Cerebellar nuclear complex (tissue), 1 donor: ENCODE measurements around the gene UNC13B.
"Not testable (repeated sequence)": the region's sequence is repeated elsewhere in the genome, so short reads cannot be mapped to it uniquely, and the experiment has no call there.

Source experiments
- DNase-seq, 2 experiments: peaks; one replicate each; lab custom pipeline; 2025; lab: John Stamatoyannopoulos, UW

The UNC13B gene

GRCh38 chr9:35163413-35163812 is 1.6 kb downstream of the UNC13B start:
- DNase-seq: no peak

- DNase-seq: no peak
Observed at GRCh38 chr9:35164711-35165110, 2.9 kb downstream of the UNC13B start.

GRCh38 chr9:35167429-35167828 is 5.6 kb downstream of the UNC13B start:
- DNase-seq: not testable (repeated sequence)

- DNase-seq: no peak
Observed at GRCh38 chr9:35168963-35169362, 7.2 kb downstream of the UNC13B start.

- no peak for DNase-seq
Observed at GRCh38 chr9:35172878-35173277, 11.1 kb downstream of the UNC13B start.

DNA sequence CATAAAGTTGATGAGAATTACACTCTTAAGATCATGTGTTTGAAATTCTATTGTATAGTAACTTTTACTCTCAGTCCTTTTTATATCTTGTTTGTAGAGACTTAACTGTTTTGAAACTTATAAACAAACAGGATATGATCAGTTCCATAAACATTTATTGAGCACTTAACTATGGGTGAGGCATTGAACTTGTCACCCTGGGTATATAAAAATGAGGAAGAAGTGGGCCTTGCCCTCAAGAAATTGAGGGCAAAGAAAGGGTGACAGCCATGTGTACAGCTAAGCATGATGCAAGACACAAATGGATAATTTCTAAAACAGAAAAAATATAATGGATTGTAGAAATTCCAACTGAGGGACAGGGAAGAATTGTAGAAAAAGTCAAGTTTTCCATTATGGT is 15.7 kb downstream of the UNC13B start:
- no peak for DNase-seq

DNA sequence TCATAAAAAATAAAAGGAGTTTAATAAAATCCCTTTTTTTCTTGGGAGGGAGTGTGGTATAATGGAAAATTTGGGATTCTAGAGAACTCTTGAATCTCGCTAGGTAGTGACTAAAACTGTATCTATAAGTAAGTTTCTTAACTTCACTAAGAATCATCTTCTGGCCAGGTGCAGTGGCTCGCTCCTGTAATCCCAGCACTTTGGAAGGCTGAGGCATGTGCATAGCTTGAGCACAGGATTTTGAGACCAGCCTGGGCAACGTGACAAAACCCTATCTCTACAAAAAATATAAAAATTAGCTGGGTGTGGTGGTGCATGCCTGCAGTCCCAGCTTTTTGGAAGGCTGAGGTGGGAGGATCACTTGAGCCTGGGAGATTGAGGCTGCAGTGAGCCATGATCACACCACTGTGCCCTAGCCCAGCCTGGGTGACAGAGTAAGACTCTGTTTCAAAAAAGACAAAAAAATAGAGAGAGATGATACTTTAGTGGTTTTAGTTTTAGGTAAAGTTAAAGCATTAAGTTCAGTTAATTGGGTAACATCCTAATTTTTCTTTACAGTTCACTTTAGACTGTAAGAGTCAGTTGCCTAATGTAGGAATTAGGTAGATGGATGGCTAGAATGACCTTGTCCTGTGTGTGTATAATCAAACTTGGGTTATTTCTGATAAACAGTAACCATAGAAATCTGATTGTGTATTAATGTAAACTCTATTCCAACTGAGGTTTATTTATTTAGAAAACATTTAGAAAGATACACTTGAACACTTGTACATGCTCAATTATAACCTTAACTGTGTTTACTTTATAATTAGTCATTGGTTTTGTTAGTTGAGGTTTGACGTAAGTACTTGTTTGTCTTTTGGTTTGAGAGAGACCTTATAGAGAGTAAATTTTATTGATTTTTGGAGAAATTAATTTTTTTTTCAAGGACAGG is 17.8 kb downstream of the UNC13B start:
- no peak for DNase-seq

GRCh38 chr9:35180801-35181200 is 19.0 kb downstream of the UNC13B start:
- DNase-seq: no peak

DNA sequence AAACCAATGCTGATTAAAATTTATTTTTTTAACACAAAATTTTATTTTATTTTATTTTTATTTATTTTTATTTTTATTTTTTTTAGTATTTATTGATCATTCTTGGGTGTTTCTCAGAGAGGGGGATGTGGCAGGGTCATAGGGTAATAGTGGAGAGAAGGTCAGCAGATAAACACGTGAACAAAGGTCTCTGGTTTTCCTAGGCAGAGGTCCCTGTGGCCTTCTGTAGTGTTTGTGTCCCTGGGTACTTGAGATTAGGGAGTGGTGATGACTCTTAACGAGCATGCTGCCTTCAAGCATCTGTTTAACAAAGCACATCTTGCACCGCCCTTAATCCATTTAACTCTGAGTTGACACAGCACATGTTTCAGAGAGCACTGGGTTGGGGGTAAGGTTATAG is 20.6 kb downstream of the UNC13B start:
- DNase-seq: not testable (repeated sequence)

DNA sequence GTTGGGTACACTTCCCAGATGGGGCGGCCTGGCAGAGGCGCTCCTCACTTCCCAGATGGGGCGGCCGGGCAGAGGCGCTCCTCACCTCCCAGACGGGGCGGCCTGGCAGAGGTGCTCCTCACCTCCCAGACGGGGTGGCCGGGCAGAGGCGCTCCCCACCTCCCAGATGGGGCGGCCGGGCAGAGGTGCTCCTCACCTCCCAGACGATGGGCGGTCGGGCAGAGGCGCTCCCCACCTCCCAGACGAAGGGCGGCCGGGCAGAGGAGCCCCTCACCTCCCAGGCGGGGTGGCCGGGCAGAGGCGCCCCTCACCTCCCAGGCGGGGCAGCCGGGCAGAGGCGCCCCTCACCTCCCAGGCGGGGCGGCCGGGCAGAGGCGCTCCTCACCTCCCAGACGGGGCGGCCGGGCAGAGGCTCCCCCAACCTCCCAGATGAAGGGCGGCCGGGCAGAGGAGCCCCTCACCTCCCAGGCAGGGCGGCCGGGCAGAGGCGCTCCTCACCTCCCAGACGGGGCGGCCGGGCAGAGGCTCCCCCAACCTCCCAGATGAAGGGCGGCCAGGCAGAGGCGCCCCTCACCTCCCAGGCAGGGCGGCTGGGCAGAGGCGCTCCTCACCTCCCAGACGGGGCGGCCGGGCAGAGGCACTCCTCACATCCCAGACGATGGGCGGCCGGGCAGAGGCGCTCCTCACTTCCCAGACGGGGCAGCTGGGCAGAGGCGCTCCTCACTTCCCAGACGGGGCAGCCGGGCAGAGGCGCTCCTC is 21.4 kb downstream of the UNC13B start:
- not testable (repeated sequence) for DNase-seq

DNA sequence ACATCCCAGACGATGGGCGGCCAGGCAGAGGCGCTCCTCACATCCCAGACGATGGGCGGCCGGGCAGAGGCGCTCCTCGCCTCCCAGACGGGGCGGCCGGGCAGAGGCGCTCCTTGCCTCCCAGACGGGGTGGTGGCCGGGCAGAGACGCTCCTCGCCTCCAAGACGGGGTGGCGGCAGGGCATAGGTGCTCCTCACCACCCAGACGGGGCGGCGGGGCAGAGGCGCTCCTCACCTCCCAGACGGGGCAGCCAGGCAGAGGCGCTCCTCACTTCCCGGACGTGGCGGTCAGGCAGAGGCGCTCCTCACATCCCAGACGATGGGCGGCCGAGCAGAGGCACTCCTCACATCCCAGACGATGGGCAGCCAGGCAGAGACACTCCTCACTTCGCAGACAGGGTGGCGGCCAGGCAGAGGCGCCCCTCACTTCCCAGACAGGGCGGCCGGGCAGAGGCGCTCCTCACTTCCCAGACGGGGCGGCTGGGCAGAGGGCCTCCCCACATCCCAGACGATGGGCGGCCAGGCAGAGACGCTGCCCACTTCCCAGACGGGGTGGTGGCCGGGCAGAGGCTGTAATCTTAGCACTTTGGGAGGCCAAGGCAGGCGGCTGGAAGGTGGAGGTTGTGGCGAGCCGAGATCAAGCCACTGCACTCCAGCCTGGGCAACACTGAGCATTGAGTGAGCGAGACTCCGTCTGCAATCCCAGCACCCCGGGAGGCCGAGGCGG is 22.1 kb downstream of the UNC13B start:
- DNase-seq: not testable (repeated sequence)

- DNase-seq: no peak
Observed at GRCh38 chr9:35186524-35186923, 24.7 kb downstream of the UNC13B start.

DNA sequence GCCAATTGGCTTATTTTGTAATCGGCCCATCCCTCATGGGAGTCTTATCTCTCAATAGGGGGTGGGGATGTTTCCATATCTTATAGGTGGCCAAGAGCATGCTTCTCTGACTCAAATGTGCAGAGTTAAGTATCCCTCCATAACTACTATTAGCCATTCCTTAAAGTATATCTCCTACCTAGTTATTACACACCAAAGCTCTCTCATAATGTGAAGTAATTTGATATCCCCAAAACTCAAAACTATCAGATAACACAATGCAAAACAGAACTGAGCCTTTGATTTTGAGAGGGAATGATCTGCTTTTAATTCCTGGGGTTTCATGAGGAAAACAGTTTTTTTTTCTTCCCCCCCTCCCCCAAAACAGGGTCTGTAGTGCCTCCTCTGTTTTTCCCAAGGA is 28.4 kb downstream of the UNC13B start:
- DNase-seq: no peak

GRCh38 chr9:35191105-35191504 is 29.3 kb downstream of the UNC13B start:
- DNase-seq: no peak

GRCh38 chr9:35193762-35194161 is 32.0 kb downstream of the UNC13B start:
- no peak for DNase-seq

DNA sequence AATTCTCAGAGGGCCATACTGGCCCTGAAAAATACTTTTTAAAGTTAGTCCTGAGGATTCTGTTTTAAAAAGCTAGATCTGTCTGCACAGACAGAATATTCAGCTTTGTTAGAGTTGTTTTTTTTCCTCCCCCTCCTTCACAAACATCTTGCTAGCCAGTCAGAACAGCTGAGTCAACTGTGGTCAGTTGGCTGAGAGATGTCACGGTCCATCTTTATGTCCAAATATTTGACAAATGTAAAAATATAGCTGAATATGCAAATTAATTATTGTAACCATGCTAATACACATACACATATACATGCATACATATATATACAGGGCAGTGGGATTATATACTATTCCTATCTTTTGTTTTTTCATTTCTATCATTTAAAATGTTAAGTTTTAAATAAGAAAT is 33.9 kb downstream of the UNC13B start:
- no peak for DNase-seq

DNA sequence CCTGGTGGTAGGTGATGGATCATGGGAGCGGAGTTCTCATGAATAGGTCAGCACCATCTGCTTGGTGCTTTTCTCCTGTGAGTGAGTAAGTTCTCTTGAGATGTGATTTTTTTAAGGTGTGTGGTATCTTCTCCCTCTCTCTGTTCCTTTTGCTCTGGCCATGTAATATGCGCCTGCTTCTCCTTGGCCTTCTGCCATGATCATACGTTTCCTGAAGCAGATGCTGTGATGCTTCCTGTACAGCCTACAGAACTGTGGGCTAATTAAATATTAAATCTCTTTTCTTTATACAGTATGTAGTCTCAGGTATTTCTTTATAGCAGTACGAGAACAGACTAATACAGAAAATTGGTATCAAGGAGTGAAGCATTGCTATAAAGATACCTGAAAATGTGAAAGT is 36.4 kb downstream of the UNC13B start:
- DNase-seq: no peak

DNA sequence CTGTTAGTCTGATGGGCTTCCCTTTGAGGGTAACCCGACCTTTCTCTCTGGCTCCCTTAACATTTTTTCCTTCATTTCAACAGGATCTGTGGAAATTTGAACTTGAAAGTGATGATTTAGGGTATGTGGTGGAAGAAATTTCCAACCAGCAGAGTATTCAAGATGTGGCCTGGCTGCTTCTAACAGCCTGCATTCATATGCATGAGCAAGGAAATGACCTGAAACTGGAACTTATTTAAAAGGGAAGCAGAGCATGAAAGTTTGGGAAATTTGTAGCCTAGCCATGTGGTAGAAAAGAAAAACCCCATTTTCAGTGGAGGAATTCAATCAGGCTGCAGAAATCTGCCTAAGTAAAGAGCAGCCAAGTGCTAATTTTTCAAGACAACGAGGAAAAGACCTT is 41.7 kb downstream of the UNC13B start:
- no peak for DNase-seq

DNA sequence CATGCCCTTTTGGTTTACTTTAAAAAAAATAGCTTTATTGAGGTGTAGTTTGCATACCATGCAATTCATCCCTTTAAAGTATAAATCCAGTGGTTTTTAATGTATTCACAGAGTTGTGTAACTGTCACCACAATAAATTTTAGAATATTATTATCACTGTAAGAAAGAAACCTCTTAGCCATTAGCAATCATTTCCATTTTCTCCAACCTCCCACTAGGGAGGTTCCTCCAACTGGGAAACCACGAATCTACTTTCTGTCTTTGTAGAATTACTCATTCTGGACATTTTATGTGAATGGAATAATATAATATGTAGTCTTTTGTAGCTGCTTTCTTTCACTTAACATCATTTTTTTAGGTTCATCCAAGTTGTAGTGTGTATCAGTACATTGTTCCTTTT is 43.5 kb downstream of the UNC13B start:
- no peak for DNase-seq

- DNase-seq: no peak
Observed at GRCh38 chr9:35211854-35212253, 50.0 kb downstream of the UNC13B start.

- DNase-seq: no peak
Observed at GRCh38 chr9:35220659-35221338, 59.0 kb downstream of the UNC13B start.

DNA sequence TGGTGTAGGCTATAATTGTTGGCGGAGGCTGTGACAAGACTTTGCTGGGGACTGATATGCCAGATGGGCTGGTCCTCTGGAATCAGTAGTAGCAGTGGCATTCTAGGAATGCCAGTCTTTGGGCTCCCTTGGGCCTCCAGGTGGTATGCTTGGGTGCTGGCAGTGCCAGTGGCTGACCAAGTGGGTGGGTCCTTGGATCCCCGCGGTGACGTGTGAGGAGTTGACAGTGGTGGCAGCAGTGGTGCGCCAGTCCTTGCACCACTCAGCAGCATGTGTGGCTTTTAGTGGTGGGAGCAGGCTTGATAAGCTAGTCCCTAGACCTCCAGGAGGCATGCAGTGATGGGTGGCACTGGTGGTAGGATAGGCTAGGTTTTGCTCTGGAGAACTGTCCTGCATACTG is 63.9 kb downstream of the UNC13B start:
- DNase-seq: no peak
